ENCODE measurements around the gene UGT1A10.
"Not testable (repeated sequence)": the region's sequence is repeated elsewhere in the genome, so short reads cannot be mapped to it uniquely, and the experiment has no call there.

Gene UGT1A10

GRCh38 chr2:233740870-233741269, 104.6 kb downstream of the UGT1A10 start:
- no peak for DNase-seq (ENCODE audit: low read depth, low spot score)

GRCh38 chr2:233743464-233744259, 107.4 kb downstream of the UGT1A10 start:
- DNase-seq (ENCODE audit: low read depth, low spot score) = no peak

DNA sequence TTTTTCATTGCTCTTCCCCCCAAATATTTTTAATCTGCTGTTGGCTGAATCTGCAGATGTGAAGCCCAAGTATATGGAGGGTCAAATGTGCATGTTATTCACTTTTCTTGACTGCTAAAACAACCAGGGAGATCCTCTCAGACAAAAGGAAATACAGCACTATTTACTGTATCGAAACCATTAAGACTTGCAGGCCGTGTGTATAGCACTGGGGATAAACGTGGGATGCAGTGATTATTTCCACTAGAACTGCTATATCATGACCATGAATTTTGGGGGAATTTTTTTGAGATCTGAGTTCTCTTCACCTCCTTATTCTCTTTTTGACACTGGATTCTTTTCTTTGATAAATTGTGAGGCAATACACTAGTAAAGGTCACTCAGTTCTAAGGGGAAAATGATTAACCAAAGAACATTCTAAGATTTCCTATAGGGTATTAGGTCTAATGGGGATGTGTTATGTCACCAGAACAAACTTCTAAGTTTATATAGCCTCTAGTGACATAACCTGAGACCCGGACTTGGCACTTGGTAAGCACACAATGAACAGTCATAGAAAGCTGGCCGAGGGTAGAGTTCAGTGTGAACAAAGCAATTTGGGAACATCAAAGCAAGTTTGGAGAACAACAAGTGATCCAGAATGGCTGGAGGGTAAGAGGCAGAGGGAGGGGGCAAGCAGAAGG, 109.0 kb downstream of the UGT1A10 start:
- DNase-seq (ENCODE audit: low read depth, low spot score) = no peak

- not testable (repeated sequence) for DNase-seq (ENCODE audit: low read depth, low spot score)
Observed at GRCh38 chr2:233745838-233746237, 109.6 kb downstream of the UGT1A10 start.

DNA sequence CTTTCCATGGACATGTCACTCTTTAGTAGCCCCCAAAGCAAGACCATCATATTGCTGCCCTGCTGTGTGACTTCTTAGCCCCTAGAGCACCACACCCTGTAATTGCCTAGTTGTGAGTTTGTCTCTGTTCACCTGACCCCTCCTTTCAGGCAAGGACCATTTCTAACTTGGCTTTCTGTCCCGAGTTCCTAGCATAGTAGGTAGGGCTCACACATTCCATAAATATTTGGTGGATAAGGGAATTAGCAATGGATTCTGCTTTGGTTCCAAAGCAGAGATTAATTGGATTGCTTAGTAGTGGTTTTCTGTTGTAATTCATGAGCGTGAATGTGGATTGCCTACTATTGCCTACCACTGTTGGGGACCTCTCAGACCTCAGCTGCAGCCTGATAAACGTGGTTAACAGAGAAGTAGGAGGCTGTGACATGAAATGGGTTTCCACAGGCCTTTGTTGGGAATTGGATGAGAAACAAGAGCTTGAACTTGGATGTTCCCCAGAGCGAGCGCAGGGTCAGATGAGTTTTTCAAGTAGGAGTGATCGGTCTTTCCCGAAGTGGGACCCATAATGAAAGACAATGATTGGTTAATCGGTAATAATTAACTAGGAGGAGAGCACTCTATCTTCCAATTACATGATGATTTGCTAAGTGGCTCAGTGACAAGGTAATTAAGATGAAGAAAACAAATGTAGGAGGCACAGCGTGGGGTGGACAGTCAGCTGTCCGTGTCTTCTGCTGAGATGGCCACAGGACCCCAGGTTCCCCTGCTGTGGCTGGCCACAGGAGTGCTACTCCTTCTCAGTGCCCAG, 110.4 kb downstream of the UGT1A10 start:
- no peak for DNase-seq (ENCODE audit: low read depth, low spot score)

DNA sequence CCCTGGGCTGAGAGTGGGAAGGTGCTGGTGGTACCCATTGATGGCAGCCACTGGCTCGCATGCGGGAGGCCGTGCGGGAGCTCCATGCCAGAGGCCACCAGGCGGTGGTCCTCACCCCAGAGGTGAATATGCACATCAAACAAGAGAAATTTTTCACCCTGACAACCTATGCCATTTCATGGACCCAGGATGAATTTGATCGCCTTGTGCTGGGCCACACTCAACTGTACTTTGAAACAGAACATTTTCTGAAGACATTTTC, 111.0 kb downstream of the UGT1A10 start:
- no peak for DNase-seq (ENCODE audit: low read depth, low spot score)

DNA sequence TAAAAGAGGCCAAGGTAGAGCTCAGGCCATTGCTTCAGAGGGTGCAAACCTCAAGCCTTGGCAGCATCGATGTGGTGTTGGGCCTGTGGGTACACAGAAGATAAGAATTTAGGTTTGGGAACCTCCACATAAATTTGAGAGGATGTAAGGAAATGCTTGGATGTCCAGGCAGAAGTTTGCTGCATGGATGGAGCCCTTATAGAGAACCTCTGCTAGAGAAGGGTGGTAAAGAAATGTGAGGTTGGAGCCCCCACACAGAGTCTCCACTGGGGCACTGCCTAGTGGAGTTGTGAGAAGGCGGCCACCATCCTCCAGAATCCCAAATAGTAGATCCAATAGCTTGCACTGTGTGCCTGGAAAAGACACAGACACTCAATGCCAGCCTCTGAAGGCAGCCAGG, 114.4 kb downstream of the UGT1A10 start:
- not testable (repeated sequence) for DNase-seq (ENCODE audit: low read depth, low spot score)

- DNase-seq (ENCODE audit: low read depth, low spot score) = not testable (repeated sequence)
Observed at GRCh38 chr2:233751212-233752009, 115.2 kb downstream of the UGT1A10 start.

GRCh38 chr2:233754872-233755611, 118.8 kb downstream of the UGT1A10 start:
- DNase-seq (ENCODE audit: low read depth, low spot score) = no peak

- no peak for DNase-seq (ENCODE audit: low read depth, low spot score)
Observed at GRCh38 chr2:233756429-233757081, 120.3 kb downstream of the UGT1A10 start.

GRCh38 chr2:233758141-233758540, 121.9 kb downstream of the UGT1A10 start:
- no peak for DNase-seq (ENCODE audit: low read depth, low spot score)

GRCh38 chr2:233758849-233759248, 122.6 kb downstream of the UGT1A10 start:
- no peak for DNase-seq (ENCODE audit: low read depth, low spot score)

DNA sequence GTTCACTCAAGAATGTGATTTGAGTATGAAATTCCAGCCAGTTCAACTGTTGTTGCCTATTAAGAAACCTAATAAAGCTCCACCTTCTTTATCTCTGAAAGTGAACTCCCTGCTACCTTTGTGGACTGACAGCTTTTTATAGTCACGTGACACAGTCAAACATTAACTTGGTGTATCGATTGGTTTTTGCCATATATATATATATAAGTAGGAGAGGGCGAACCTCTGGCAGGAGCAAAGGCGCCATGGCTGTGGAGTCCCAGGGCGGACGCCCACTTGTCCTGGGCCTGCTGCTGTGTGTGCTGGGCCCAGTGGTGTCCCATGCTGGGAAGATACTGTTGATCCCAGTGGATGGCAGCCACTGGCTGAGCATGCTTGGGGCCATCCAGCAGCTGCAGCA, 123.8 kb downstream of the UGT1A10 start, which contains the start of gene UGT1A1:
Gene UGT1A1 (plus strand): TSS at position 228 of the 400 bp plus-strand sequence. CDS start 18 bp downstream, at position 246.
- DNase-seq (ENCODE audit: low read depth, low spot score) = no peak

DNA sequence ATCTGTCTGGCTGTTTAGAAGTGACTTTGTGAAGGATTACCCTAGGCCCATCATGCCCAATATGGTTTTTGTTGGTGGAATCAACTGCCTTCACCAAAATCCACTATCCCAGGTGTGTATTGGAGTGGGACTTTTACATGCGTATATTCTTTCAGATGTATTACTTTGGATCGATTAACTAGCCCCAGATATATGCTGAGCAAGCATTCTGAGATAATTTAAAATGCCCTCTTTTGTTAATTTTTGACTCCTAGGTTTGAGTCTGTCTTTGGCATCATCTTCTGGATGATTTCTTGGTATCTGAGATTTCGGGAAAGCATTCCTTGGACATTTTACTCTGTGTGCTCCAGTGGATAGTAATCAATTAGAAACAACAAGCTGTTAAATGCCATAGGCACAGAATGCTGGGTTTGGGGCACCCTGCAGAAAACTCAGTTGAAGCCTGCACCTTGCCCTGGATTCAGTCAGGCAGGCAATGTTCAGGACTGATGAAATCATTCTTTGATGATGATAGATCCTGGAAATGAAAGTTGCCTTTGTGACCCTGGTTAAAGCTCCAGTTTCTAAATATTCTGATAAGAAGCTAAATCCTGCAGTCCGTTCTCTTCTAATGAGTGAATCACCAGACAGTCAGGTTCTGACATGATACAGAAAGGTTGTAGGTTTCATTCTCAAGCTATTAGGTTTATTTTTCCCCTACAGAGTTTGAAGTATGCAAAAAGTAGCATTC, 125.0 kb downstream of the UGT1A10 start:
- no peak for DNase-seq (ENCODE audit: low read depth, low spot score)

GRCh38 chr2:233764264-233764663, 128.0 kb downstream of the UGT1A10 start:
- DNase-seq (ENCODE audit: low read depth, low spot score) = no peak

DNA sequence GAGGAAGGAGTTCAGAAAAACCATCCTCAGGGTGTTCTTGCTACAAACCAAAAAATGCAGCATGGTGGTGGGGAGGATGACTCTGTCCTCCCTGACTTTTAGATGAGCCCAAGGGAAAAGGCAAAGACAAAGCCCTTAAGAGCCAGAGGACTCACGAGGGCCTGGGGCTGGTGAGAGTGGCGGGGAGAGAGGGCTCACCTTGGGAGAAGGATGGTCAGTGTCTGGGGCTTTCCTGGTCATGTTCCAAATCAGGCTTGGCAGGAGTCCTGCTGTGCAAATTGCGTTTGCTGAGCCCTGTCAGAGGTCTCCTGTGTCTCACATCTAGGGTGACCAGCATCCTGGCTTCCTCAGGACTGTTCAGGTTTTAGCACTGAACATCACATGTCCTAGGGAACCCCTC, 128.5 kb downstream of the UGT1A10 start:
- DNase-seq (ENCODE audit: low read depth, low spot score) = no peak

DNA sequence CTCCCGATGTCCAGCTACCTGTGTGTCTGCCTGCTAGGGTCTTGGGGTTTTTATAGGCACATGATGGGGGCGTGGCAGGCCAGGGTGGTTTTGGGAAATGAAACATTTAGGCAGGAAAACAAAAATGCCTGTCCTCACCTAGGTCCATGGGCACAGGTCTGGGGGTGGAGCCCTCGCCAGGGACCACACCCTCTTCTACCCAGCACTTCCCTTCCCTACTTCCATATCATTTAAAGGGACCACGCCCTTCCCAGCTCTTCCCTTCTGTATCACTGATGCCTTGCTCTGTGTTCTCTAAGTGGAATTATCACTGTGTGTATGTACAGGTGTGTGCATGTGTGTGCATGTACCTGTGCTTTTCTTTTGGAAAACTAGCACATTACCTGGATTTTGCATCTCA, 130.2 kb downstream of the UGT1A10 start:
- no peak for DNase-seq (ENCODE audit: low read depth, low spot score)

DNA sequence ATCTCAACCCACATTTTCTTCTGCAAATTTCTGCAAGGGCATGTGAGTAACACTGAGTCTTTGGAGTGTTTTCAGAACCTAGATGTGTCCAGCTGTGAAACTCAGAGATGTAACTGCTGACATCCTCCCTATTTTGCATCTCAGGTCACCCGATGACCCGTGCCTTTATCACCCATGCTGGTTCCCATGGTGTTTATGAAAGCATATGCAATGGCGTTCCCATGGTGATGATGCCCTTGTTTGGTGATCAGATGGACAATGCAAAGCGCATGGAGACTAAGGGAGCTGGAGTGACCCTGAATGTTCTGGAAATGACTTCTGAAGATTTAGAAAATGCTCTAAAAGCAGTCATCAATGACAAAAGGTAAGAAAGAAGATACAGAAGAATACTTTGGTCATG, 131.8 kb downstream of the UGT1A10 start:
- DNase-seq (ENCODE audit: low read depth, low spot score) = no peak

DNA sequence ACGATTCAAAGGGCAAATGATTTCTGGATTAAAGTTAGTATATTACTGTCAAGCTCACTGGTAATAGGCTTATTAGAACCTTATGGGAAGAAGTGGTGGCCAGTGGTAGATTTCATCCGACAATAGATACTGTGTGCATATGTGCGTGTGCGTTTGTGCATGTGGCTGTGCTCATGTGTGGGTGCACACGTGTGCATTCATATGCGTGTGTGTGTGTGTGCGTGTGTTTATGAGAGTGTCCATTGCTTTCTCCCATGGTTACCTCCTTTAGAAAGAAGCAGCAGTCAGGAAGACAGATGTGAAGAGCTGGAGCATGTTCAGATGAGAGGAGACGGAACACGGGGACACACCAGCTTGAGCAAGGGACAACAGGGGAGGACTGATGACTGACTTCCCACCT, 133.0 kb downstream of the UGT1A10 start:
- DNase-seq (ENCODE audit: low read depth, low spot score) = no peak

DNA sequence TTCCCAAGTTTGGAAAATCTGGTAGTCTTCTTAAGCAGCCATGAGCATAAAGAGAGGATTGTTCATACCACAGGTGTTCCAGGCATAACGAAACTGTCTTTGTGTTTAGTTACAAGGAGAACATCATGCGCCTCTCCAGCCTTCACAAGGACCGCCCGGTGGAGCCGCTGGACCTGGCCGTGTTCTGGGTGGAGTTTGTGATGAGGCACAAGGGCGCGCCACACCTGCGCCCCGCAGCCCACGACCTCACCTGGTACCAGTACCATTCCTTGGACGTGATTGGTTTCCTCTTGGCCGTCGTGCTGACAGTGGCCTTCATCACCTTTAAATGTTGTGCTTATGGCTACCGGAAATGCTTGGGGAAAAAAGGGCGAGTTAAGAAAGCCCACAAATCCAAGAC, 135.9 kb downstream of the UGT1A10 start:
- no peak for DNase-seq (ENCODE audit: low read depth, low spot score)
